ENCODE results near the gene CMTM8. TPM values are rescaled to one million over a fixed set of nuclear protein-coding genes. Genes with fewer than 3 reads are reported as not detected.

Gene CMTM8
- total RNA-seq, 1 donor from 2014 or later = 7.5 TPM

GRCh38 chr3:32301426-32301825 lies 62.9 kb downstream of the CMTM8 start:
- H3K36me3 ChIP-seq (ENCODE audit: control insufficient read depth, insufficient read depth, low read length) = no peaks in the 10 kb centered on the region
- DNase-seq (ENCODE audit: low read depth) = no peak
- TF ChIP-seq, protein P1, sequence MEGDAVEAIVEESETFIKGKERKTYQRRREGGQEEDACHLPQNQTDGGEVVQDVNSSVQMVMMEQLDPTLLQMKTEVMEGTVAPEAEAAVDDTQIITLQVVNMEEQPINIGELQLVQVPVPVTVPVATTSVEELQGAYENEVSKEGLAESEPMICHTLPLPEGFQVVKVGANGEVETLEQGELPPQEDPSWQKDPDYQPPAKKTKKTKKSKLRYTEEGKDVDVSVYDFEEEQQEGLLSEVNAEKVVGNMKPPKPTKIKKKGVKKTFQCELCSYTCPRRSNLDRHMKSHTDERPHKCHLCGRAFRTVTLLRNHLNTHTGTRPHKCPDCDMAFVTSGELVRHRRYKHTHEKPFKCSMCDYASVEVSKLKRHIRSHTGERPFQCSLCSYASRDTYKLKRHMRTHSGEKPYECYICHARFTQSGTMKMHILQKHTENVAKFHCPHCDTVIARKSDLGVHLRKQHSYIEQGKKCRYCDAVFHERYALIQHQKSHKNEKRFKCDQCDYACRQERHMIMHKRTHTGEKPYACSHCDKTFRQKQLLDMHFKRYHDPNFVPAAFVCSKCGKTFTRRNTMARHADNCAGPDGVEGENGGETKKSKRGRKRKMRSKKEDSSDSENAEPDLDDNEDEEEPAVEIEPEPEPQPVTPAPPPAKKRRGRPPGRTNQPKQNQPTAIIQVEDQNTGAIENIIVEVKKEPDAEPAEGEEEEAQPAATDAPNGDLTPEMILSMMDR (IDR thresholded peaks at IDR 0.05; ENCODE audit: insufficient read depth, low read length, poor library complexity, severe bottlenecking) = no peak
- no peaks in the 10 kb centered on the region for H3K27me3 ChIP-seq (ENCODE audit: control insufficient read depth, insufficient read depth, low read length)
- H3K4me3 ChIP-seq (ENCODE audit: low read depth, low read length) = no peak overlapping the region

DNA sequence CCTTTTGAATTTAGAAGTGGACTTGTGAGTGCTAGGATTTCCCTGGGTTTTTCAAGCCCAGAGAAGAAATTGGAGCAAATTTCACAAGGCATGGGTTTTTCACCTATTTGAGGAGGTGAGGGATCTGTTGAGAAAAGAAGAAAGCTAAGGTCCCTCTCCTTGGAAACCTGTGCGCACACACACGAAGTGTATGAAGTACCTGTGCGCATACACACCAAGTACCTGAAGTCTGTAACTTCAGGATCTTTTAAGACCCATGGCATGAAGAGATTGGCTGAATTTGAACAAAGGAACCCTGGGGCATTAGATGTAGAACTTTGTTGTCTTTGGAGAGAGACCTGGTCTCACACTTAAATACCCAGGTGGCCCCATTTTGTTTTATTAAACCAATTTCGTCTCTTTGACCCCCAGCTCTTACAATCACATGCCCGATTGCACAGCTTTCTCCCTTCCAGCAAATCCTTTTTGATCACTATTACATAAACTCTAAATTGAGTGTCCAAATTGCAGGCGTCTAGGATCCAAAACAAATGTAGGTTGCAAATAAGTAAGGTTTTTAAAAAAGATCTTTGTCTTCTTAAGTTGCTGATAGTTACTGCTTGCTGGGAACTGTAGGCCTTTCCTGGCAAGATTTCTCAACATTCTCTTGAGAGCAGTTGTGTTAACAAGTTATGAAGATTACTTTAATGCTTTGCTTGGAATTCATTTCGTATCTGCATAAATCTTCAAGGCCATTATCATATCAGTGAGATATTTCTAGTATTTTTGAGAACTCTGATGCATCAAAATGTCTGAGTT lies 64.3 kb downstream of the CMTM8 start:
- TF ChIP-seq, protein P1 (IDR thresholded peaks at IDR 0.05; ENCODE audit: insufficient read depth, low read length, poor library complexity, severe bottlenecking) = no peak
- no peaks in the 10 kb centered on the region for H3K36me3 ChIP-seq (ENCODE audit: control insufficient read depth, insufficient read depth, low read length)
- no peak overlapping the region for H3K4me3 ChIP-seq (ENCODE audit: low read depth, low read length)
- no peaks in the 10 kb centered on the region for H3K27me3 ChIP-seq (ENCODE audit: control insufficient read depth, insufficient read depth, low read length)
- DNase-seq (ENCODE audit: low read depth) = no peak

- Histone ChIP-seq H3K4me3 (ENCODE audit: low read depth, low read length) (no peak overlapping the region), H3K36me3 (ENCODE audit: control insufficient read depth, insufficient read depth, low read length) (no peaks in the 10 kb centered on the region), H3K27me3 (ENCODE audit: control insufficient read depth, insufficient read depth, low read length) (no peaks in the 10 kb centered on the region)
- TF ChIP-seq, protein P1 (IDR thresholded peaks at IDR 0.05; ENCODE audit: insufficient read depth, low read length, poor library complexity, severe bottlenecking) = no peak
- no peak for DNase-seq (ENCODE audit: low read depth)
Measured at GRCh38 chr3:32303399-32303747, 64.9 kb downstream of the CMTM8 start.

DNA sequence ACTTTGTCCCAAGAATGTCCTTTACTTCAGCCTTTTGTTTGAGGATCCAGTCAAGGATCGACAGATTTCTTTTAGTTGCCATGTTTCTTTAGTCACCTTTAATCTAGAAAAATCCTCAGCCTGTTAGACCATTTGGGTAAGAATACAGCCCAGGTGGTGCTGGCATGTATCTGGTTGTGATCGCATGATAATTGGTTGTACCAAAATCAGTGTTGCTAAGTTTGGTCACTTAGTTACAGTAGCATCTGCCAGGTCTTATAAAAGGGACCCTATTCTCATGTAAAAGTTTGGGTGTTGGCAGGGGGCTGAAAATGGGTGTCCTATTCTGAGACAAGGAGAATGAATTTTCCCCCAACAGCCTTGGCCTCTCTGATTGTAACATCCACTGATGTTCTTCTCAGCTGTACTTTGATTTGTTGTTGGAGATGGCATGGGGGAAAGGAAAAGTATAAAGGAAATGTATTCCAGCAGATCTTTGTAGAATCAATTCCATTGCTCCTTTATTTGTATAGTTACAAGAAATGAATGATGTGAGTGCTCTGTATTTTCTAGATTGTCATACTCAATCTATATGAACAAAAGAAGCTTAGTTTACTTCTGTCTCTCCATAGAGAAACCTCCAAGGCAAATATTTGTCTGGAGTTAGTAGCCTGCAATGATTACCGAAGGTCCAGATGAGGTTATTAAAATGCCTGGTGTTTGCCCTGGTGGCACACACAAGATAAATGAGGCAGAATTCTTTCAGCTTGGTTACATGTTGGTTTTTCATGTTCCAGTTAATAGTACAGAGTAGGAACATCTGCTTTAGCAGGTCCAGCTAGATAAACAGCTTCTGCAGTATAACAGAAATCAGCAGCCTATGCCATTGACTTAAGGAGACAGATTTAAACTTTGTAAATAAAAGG lies 65.7 kb downstream of the CMTM8 start:
- DNase-seq (ENCODE audit: low read depth) = no peak

DNA sequence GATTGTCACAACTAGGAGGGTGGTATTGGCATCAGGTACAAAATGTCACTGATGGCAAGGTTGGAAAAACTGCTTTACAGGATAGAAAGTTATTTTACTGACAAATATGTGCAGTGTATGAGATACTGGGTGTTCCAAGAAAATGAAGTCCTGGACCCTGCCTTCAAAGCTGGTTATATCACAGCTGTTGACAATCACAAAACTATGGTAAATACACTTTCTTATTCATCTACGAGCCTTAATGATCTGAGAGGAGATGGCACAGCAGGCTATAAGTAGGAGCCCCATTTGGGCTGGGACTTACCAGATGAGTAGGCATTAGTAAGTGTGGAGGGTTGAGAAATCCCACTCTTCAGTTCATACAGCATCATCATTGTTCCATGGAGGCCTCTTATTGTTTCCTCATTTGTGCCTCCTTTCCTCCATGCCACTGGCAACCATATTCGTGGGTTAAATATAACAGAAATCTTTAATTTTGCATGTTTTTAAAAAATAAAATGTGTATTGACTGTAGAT lies 66.9 kb downstream of the CMTM8 start:
- Histone ChIP-seq H3K36me3 (ENCODE audit: control insufficient read depth, insufficient read depth, low read length) (no peaks in the 10 kb centered on the region), H3K4me3 (ENCODE audit: low read depth, low read length) (no peak overlapping the region), H3K27me3 (ENCODE audit: control insufficient read depth, insufficient read depth, low read length) (no peaks in the 10 kb centered on the region)
- DNase-seq (ENCODE audit: low read depth) = no peak
- TF ChIP-seq, protein P1 (IDR thresholded peaks at IDR 0.05; ENCODE audit: insufficient read depth, low read length, poor library complexity, severe bottlenecking) = no peak

More for the DNA sequence above, 65.7 kb downstream of the CMTM8 start:
- TF ChIP-seq, protein P1 (IDR thresholded peaks at IDR 0.05; ENCODE audit: insufficient read depth, low read length, poor library complexity, severe bottlenecking) = no peak
- Histone ChIP-seq H3K27me3 (ENCODE audit: control insufficient read depth, insufficient read depth, low read length) (no peaks in the 10 kb centered on the region), H3K4me3 (ENCODE audit: low read depth, low read length) (no peak overlapping the region), H3K36me3 (ENCODE audit: control insufficient read depth, insufficient read depth, low read length) (no peaks in the 10 kb centered on the region)
